COLO829 (cell line): ENCODE results near the gene TIAM1.

Experiments used
- DNase-seq: peaks from one replicate; pipeline ENCODE4 v3.0.0; 2012; ENCODE audit warnings: low spot score

The TIAM1 gene

DNA sequence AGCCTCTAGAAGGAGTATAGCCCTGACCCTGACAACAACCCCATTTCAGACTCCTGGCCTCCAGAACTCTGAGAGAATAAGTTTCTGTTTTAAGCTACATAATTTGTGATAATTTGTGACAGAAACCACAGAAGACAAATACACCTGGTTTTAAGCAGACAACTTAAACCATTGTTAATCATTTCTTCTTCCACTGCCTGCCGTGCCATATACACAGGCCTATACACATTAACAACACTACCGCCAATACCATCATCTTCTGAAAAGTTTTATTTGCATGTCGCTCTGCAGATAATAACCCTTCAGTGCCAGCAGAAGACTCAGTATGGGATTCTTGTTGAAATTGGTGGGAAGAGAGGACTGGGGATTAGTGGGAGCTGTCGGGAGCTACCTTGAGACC lies 265.8 kb downstream of the TIAM1 start:
- no peak for DNase-seq

DNA sequence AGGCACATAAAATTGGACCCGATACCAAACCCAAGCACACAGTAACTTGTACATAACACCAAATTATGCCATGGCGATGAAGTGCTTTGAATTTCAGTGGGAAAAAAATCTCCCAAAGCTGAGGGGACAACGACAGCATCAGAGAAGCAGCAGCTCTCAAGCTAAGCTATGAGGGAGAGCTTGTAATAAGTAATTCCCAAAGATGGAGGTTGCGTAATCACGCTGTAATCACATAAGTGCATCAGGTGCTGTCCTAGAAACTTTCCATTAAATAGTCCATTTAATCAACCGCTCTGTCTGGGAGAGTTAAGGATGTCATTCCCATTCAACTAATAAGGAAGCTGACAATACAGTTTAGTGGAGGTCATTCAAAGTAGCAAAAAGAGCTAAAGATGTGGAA lies 268.2 kb downstream of the TIAM1 start:
- DNase-seq = no peak

DNA sequence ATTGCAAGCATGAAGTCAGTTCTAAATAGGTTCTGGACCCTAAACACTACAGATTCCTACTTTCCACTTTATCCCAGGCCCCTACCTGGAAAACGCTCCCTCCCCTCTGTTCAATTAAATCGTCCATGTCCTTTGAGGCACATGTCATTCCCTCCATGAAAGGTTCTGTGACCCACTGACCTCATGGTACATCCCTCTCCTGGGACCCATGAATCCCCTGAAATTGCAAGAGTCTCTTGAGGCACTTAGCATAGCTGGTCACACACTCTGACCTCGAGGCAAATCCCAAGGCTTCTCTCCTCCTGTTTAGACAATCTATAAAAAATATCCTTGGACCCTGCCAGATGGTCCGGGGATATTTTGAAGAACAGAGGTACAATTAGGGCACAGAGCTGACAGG lies 271.5 kb downstream of the TIAM1 start:
- DNase-seq = no peak
